WI38 (cell line): ENCODE results near the gene KCNA10.

Source experiments
- H3K4me3 ChIP-seq: 2 replicates; pipeline ENCODE4 v1.5.1; 2011; ENCODE audit warnings: low read depth, mild to moderate bottlenecking, control low read depth, low read length
- CTCF ChIP-seq: IDR thresholded peaks from 2 replicates; pipeline ENCODE4 v1.5.1; 2012; ENCODE audit warnings: low read depth, mild to moderate bottlenecking, control low read depth, low read length

The KCNA10 gene

GRCh38 chr1:110492573-110492972 is 26.4 kb downstream of the KCNA10 start:
- no peak overlapping the region for H3K4me3 ChIP-seq
- no peak for TF ChIP-seq CTCF

GRCh38 chr1:110490791-110491451 is 28.1 kb downstream of the KCNA10 start:
- H3K4me3 ChIP-seq, result no peak overlapping the region
- no peak for TF ChIP-seq CTCF

GRCh38 chr1:110489973-110490542 is 28.9 kb downstream of the KCNA10 start:
- TF ChIP-seq CTCF, result no peak
- no peak overlapping the region for H3K4me3 ChIP-seq

- no peak overlapping the region for H3K4me3 ChIP-seq
- no peak for TF ChIP-seq CTCF
Measured at GRCh38 chr1:110489406-110489805, 29.6 kb downstream of the KCNA10 start.

GRCh38 chr1:110488867-110489266 is 30.1 kb downstream of the KCNA10 start:
- TF ChIP-seq CTCF, result no peak

GRCh38 chr1:110488161-110488560 is 30.8 kb downstream of the KCNA10 start:
- no peak for TF ChIP-seq CTCF
- H3K4me3 ChIP-seq, result no peak overlapping the region

More at GRCh38 chr1:110488867-110489266, 30.1 kb downstream of the KCNA10 start:
- H3K4me3 ChIP-seq, result no peak overlapping the region

- H3K4me3 ChIP-seq, result no peak overlapping the region
- TF ChIP-seq CTCF, result no peak
Measured at GRCh38 chr1:110487726-110488125, 31.2 kb downstream of the KCNA10 start.
